ENCODE data around the gene SPEF1.

SPEF1 gene

DNA sequence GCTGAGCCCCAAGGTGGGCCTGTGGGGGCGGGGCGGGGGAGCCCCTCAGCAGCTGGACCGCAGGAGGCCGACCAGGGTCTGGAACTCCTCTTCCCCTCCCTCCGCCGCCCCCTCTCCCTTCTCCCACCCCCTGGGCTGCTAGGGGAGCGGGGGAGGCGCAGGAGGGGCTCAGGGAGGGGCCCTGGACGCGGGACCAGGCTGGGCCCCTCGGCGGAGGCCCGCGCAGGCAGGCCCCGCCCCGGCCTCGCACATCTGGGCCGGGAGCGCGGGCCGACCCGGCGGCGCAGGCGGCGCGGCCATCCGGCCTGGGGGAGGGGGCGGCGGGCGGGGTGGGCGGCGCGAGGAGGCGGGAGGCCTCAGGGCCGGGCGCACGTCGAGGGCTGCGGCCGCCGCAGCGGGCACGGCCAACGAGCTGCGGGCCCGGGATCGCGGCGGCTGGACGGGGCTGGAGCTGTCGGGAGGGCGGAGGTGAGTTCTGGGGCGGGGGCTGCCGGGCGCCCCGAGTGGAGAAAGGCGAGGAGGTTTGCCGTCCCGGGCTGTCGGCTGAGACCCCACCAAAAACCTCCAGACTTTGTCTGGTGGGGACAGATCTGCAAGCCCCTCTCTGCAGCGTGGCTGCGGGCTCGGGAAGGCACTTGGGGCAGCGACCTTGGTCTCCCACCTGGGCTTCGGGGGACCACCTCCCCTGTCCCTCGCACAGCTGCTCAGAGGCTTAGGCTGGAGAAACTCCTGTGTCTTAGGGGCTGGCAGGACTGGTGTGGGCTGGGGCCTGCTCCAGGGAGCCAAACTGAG lies 48.7 kb downstream of the SPEF1 start, which contains the start of gene HSPA12B:
HSPA12B (plus strand) TSS at position 359 of the 792 bp plus-strand sequence. CDS start 5,990 bp downstream, outside the sequence.
- FAIRE-seq, result no peak
- DNase-seq (ENCODE audit: low spot score), result no peak

- no peak for FAIRE-seq
- DNase-seq (ENCODE audit: low spot score), result no peak
Measured at GRCh38 chr20:3731944-3732326, 49.3 kb downstream of the SPEF1 start.

DNA sequence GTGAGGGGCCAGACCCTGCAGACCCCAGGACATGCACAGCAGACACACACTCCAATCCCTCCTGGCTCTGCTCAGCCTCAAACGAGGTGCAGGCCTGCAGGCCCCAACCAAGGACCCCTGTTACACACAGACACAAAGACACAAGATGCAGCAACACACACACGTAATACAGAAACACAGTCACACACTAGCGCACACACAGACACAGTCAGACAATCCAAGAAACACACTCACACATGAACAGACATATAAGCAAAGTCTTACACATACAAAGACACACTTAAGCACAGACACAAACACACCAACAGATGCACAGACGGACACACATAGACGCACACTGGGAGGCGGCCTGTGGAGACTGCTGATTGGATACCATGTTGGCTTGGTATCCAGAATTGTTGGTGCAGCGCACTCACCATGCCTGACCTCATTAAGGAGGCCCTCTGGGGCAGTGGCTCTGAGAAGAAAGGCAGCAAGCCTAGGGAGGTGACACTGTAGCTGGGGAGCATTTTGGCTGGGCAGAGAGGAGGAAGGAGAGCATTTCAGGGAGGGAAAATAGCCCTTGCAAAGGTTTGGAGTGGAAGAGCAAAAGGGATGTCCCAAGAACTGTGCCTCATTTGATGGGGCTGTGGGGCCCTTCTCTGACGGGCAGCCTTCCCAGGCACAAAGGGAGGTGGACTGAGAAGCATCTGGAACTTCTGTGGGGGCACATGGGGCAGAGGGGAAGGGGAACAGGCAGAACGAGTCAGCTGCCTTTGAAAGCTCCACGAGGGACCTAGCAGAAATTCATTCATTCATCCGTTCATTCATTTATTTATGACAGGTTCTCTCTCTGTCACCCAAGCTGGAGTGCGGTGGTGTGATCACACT lies 50.2 kb downstream of the SPEF1 start:
- FAIRE-seq (no peak), DNase-seq (ENCODE audit: low spot score) (no peak)

DNA sequence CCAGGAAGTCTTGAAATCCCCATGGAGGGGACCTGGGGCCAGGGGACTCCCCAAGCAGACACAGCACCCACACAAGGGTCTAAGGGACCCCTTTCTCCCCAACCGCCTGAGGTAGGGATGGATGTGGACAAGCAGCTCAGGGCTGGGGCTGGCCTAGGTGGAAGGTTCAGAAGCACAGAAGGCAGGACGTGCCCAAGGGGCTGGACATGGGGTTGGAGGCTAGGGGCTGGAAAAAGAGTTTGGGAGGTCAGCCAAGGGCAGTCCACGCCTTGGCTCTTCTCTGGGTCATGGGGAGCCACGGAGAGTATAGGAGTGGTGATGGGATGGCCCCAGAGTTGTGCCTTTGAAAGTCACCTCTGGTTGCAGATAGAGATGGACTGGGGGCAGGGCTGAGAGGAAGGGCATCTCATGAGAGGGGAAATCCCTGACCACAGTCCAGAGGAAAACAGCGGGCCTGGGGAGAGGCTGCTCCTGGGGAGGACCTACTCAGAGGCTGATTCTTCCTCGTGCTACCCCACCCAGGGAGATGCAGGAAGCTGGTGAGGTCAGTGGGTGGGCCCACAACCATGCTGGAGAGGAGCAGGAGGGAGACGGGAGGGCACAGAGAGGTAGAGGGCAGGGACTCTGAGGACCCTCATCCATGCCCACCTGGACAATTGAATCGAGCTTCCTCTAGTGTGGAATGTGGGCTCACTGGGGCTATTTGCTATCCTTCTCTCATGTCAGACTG lies 51.3 kb downstream of the SPEF1 start:
- DNase-seq (ENCODE audit: low spot score), result no peak
- no peak for FAIRE-seq

DNA sequence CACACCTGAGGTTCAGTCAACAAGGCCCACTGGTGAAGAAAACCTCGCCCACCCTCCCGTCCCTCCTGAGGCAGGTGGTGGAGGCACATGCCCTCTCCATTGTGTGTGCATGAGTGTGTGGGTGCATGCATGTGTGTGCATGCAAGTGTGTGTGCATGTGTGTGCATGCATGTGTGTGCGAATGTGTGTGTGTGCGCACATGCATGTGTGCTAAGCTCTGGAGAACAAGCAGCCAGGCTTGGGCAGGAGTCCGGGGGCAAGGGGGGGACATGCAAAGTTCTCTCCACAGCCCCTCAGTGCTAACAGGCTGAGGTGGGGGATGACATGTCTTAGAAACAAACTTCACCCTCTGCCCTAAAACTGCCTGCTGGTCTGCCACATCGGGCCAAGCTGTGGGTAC lies 51.9 kb downstream of the SPEF1 start:
- FAIRE-seq, result no peak
- no peak for DNase-seq (ENCODE audit: low spot score)

DNA sequence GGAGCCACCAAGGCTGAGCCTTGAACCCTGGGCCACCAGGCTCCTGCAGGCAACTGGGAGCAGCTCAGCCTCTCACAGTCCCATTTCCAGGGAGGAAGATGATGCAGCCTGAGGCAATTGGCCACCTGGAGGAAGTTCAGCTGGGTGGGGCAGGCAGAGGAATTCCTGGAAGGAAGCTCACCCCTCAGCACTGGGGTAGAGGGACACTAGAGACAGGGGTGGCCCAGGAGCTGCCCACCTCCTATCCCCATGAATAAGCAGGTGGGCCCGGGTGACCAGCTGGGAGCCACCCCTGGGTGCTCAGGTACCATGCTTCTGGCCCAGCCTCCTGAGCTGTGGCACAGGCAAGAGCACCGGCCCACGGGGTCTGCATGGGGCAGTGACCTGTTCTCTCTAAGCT lies 52.4 kb downstream of the SPEF1 start:
- DNase-seq (ENCODE audit: low spot score) (no peak), FAIRE-seq (no peak)

- DNase-seq (ENCODE audit: low spot score) (no peak), FAIRE-seq (no peak)
Measured at GRCh38 chr20:3728354-3728753, 52.9 kb downstream of the SPEF1 start.
